GM21576 (cell line): ENCODE data around the gene AMOTL1.

Experiments used
- ATAC-seq: cut with Tn5 transposase; IDR thresholded peaks from one replicate; pipeline ENCODE4 v1.9.1; 2021; ENCODE audit warnings: mild to moderate bottlenecking, moderate library complexity; ENCODE audit not compliant: unreplicated experiment

AMOTL1 gene

DNA sequence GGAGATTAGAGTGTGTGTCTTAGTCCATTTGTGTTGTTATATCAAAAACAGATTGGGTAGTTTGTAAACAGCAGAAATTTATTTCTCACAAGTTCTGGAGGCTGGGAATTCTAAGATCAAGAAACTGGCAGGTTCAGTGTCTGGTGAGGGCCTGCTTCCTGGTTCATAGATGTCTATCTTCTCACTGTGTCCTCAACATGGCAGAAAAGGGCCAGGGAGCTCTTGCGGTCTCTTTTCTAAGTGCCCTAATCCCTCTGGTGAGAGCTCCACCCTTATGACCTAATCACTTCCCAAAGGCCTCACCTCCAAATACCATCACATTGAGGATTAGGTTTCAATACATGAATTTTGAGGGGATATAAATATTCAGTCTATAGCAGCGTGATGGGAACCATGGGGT is 25.5 kb upstream of the AMOTL1 start:
- ATAC-seq, result no peak

DNA sequence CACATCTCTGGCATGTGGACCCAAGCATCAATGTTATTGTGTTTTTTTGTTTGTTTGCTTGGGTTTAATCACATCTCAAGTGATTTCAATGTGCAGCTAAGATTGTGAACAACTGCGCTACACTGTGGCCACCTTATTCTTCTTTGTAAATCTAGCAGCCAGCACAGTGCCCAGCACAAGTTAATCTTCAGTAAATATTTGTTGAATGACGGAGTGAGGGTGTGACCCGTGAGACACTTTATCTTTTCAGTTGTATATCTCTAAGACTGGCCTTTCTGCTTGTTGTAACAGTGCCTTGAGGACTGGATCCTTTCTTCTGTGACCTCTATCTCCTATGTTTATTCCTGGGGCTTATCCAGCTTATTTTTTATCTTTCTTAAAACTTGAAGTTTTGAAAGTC is 21.4 kb upstream of the AMOTL1 start:
- no peak for ATAC-seq

DNA sequence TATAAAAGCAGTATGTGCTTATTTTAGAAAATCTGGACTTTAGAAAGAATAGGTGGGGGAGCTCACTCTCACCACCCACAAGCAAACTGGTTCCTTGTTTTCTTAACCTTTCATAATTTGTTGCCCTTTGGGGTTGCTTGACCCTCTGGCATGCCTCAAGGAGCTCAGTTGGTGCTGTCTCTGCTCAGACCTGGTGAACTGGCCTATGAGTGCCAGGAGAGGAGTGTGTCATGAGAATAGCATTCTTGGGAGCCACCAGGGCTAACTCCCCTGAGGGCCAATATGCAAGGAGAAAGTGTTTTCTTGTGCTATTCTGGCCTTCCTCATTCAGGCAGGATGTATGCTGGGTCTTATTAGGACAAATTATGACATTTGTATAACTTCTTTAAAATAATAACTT is 21.0 kb upstream of the AMOTL1 start:
- no peak for ATAC-seq

DNA sequence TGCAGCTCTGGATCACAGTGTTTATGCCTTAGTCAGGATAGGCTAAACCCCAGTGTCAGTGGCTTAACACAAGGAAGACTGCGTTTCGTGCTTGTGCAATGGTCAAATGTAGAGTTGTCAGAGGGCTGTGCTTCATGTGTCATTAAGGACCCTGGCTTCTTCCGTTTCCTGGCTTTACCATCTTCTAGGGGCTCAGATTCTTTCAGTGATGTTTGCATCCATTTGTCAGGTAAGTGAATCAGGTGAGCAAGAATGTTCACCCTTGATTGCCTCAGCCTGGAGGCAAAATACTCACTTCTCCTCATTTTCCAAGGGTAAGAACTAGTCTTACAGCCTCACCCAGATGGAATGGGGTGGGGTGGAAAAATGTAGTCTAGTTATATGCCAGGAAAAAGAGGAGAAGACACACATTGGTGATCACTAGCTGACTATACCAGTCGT is 20.5 kb upstream of the AMOTL1 start:
- ATAC-seq, result no peak

DNA sequence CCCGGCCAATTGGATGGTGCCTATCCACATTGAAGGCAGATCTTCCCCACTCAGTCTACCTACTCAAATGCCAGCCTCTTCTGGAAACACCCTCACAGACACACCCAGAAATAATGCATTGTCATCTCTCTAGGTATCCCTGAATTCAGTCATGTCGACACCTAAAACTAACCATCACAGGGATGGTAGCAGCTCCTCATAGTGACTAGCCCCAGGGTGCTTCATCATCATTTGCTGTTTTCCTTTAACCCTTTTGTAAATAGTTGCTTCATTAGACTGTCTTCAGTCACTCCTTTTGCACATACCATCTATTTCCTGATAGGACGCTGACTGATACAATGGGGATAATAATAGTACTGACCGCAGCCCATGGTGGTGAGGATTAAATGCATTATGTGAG is 18.8 kb upstream of the AMOTL1 start:
- ATAC-seq, result no peak

DNA sequence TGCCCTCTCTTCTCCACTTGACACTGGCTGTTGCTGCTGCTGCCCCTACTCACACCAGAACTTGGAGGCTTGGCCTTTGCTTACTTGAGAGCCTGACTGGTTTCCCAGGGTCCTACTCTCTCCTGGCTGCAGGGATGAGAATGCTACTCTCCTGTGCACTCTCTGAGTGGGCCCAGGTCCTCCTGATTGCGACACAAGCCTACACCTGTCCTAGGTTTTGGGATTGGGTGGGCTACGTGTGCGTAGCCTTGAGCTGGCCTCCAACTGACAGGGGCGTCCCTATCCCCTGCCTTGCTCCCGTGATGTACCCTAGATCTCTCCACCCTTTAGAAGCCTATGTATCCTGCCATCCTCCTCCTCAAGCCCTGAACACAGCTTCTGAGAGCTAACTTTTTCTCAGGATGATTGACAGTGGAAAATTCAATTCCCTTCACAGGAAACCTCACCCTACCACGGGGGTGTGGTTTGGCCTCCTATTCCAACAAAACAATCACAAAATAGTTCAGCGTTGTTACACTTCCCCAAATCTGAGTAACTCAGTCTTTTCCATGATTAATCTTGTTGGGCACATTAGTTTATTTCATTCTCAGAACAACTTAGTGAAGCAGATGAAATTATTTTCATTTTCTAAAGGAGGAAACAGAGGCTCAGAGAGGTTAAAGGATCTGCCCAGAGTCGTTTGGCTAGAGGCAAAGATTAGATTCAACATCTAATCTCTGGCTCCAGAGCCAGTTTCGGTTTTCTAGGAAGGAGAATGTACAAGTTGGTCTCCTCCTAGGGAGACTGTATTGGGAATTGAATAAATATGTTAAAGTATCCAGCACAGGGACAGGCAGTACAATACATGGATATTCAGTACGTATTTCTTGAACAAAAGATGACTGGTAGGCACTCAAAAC is 17.6 kb upstream of the AMOTL1 start:
- ATAC-seq, result no peak

DNA sequence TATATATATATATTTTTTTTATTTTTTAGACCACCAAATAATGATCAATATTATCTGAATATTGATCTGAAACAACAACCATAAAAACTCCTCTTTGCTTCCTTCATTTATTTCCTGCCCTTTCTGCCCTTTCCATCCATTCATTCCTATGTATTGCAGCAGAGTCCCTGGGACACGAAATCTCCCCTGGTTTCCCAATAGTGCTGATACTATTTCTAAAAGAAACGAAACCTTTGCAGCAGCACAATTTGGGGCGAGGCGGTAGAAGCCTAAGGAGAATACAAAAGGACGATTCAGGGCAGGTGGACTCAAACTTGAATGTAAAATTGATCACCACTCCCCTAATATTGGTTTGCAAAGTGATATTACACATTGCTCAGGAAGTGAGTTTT is 16.9 kb upstream of the AMOTL1 start:
- ATAC-seq, result no peak

DNA sequence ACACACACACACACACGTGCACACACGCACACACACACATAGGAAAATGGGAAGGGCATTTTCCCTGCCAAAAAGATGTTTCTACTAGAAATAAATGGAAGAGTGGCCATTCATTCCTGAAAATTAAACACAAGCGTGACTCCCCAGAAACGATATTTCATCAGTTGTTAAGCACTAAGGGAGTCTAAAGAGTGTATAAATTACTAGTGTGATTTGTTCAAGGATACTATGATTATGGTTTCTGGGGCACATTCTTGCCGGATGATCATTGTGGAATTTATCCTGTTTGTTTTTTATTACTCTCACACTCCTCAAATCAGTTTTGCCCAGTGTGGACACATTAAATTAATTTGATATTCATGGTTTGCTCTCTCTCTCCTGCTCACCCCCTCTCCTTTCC is 16.4 kb upstream of the AMOTL1 start:
- ATAC-seq, result no peak

DNA sequence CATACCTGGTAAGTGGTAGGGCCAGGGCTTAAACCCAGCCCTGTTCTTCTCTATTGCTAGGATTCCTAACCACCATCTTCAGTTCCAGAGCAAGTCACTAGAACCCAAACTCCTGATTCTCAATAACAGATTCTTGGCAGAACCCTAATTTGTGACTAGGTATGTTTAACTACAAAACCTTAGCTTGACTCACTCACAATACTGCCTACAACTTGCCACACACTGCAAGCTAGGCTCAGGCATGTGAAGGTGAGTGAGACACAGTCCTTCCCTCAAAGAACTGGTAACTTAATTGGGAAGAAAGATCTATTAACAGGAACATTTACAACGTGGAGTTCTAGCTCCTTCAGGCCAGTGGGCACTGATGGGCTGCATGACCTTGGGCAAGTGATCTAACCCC is 14.5 kb upstream of the AMOTL1 start:
- no peak for ATAC-seq

DNA sequence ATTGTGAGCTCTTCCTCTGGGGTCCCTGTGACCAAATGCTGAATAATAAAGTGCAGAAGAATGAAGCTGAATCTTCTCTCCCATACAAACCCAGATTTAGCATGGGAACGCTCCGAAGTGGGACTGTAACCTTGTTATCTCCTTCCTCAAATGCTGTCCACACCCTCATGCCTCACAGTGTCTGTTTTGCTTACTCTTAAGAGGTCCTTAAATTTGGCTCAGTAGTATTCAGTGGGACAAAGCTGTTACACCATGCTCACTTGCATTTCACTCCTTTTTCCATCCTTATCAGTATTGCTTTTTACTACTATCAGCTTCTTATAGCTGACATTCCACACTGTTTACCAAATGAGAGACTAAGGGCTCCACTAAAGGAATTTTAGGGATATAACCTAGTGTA is 13.8 kb upstream of the AMOTL1 start:
- no peak for ATAC-seq

DNA sequence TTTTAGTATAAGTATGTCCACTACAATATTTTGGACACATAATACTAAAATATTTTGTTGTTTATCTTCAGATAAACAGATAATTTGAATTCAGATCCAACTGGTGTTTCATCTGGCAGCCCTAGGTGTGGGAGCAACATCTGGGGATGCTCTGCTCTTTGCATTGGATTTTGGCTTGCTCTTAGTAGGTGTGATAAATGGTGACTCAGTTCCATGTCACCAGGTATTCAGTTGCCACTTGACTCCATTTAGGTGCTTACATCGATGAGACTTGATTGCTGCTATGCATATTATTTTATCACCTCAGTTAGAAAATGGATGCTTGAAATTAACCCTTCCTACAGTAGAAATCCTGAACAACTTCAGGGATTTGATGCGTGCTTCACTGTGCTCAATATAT is 13.3 kb upstream of the AMOTL1 start:
- no peak for ATAC-seq

DNA sequence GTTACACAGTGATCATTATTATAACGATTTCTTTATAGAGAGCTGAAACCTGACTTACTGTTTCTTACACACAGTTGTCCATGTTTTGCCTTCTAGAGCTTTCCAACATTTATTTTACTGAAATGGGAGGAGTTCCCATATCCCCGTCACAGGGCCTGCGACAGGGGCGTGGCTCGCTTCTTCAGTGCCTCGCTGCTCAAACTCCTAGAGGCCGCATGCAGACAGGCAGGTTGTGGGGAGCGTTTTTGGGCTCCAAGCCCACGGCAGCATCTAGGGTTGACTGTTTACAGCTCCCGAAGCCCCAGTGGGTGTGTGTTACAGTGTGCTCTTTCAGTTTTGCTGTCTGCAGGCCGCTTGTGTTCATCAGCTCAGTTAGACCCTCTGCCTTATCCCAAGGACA is 12.7 kb upstream of the AMOTL1 start:
- no peak for ATAC-seq

DNA sequence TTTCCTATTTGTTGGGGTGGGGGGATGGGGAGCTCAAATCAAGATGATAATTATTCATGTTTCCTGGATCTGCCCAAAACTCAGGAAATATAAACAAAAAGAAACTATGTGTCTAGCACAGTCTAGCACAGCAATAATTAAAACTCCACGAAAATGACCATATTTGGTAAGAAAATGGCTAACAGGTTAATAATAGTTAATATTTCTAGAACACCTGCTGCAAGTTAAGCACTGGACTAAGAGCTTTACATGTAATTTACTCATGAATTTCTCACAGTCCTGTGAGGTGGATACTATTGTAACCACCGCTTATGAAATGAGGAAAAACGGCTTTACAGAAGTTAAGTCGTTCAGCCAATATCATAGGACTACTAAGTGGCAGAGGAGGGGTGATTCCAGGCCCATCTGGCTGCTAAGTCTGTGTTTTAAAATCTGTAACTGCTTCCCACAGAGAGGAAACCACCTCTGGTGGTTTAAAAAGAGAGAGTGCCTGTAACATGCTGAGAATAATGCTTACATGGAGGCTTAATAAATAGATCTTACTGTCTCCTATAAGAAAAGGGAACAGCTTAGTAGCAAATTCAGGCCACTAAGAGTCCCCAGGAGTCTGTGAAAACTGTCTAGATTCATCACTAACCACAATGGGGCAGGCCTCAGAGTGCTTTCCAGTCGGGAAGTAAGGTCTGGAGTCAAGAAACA is 11.0 kb upstream of the AMOTL1 start:
- no peak for ATAC-seq

DNA sequence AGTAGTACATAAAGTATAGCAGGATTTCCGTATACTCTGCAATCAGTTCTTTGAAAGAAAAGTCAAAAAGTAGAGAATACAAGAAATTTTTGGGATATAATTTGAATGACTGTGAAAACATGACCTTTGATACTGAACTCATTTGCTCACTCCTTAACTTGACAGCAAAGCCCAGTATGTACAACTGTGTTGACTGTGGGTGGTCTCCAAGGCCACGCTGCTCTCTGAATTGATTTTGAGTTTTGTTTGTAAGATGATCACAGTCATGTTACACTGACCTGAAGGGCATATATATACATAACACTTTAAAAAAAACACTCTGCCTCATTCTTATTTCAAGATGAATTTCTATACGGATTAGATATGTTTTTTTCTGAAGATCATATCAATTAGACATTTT is 9.5 kb upstream of the AMOTL1 start:
- ATAC-seq, result no peak

DNA sequence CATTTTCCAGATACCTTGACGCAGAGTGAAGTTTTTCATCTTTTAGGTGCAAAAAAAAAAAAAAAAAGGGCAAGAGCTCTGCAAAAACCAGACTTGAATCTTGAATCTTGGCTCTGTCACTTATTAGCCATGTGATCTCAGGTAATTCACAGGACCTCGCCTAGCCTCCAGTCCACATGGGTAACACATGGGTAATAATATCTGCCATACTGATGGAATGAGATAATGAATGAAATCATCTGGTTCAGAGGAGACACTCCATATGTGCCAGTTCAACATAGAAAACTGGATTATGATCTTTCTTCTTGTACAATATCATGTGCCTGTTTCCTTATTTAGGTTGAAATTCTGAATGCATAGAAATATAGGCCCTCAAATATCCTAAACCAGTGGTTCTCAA is 8.6 kb upstream of the AMOTL1 start:
- ATAC-seq, result no peak

DNA sequence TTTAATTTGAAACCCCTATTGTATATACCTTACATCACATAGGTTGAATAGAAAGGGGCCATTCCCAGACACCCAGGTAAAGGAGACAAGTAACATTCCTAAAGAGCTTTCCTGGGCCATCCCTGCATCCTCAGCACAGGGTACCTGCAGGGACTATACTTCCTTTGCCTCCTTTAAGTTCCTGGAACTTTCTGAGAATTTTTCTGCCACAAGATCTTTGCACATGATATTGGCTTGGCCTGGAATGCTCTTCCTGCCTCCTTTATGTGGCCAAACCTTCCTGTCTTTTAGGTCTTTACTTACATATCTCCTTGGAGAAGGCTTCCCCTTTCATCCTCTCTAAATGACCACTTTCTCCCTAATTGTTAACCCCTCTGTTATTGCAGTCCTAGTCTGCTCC is 7.9 kb upstream of the AMOTL1 start:
- no peak for ATAC-seq

DNA sequence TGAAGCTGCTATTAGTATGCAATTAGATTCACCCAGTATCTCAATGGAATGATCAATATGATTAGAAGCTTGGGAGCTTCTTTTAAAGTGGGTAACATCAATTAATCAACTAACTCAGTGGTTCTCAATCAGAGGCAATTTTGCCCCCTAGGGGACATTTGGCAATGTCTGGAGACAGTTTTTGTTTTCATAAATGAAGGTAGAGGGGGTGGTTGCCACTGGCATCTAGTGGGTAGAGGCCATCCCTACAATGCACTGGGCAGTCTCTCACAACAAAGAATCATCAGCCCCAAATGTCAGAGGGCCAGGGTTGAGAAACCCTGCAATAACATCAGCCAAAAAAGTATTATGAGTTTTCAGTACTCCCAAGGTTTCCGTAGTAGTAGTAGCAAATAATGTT is 5.9 kb upstream of the AMOTL1 start:
- no peak for ATAC-seq

DNA sequence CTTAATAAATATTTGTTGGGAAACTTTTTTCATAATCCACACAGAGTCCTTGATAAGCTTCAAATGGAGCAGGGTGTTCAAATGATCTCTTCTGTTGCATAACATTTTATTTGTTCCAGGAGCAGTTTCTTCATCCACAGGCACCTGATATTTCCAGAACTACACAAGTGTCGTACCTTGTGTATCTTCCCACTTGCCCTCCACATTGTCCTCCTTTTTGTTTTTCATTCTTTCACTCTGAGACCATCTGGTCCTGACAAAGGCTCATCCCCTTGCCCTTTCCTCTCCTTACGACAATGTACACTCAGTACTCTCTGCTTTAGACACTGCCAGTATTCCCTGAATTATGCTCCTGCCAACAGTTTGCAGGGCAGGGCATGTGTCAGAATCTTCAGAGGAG is 5.2 kb upstream of the AMOTL1 start:
- no peak for ATAC-seq

DNA sequence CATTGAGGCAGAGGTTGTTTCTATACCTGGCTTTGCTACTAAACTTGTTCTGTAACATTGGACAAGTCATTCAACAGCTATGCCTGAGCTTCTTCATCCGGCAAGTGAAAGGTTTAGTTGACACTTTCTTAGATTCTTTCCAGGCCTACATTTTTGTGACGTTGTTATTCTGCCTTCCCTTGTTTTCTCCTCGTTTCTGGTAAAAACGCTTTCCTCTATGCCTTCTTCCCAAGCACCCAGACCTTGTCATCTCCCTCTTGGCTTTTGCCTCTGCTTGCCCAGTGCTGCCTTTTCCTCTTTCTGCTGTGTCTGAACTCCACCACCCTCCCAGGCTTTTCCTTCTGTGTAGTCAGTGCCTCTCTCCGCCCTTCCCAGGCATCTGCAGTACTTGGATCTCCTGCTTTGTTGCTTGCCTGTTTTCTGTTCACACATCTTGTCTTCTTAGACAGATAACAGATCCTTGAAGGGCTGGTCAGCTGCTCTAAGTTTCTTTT is 1.4 kb upstream of the AMOTL1 start:
- no peak for ATAC-seq

DNA sequence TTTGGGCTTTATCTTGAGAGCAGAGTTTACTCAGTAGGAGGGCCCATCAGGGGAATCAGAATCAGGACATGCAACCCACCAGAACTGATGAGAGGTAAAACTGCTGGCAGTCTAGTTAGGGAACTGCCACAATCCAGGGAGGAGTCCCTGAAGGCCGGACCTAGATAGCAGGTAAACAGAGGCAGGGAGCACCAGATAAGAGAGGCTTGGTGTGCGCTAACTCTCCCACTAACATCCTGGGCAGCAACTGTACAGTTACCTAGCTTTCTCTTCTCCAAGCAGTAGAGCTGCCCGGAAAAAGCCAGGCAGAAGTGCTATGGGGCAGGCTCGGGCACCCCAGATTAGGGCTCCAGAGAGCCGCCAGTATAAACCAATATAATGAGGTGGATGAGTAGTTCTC is 865 bp upstream of the AMOTL1 start:
- no peak for ATAC-seq

DNA sequence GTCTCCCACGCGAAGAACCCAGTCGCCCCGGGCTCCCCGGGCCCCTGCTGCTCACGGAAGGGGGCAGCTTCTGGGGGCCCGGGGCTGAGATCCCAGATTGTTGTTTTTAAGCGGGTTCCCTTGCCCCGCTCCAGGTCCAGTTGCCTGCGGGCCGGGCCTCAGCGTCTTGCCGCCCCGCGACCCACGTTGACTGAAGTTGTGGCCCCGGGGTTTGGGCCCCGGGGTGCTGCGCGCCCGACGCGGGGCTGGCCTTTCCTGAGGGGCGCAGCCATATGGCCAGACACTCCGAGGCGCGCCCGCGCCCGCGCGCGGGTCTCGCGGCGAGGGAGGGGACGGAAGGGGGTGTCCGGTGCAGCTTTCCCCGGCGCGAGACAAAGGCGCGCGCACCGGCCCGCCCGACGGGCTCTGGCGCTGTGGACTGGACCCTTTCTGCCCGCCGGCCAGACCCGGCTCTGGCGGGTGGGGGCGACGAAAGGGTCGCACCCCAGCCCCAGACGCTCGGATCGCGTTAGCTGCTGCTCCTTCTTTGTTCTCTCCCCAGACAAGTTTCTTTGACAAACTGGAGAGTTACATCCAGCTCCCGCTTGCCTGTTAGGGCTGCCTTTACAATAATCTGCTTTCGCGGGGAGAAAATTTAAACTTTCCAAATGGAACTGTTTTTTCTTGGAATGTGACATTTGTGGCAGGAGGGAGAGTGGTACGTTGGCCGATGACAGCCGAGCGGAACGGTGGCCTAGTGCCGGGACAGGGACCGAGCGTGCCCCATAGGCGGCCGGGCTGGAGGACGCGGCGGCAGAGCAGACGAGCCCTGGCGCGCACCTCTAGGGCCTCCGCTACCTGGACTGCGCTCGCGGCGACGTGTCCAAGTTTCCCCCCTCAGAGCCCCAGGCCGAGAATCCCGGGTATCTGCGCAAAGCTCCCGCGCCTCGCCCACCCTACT is 716 bp downstream of the AMOTL1 start:
- ATAC-seq, result no peak
